Measurements from ENCODE around the gene PGAP1. TPM values are rescaled to one million over a fixed set of nuclear protein-coding genes. Genes with fewer than 3 reads are reported as not detected.

PGAP1 gene
- total and polyA plus RNA-seq, 10 of the 15 experiments (the other 5 are each of a cell fraction or from before 2014, with no cell fraction given) = 0.75 to 4.7 (median 3.0) TPM

- SMC1A ChIA-PET (ENCODE audit: uncharacterized antibody, unreplicated experiment) = interaction anchor here (1.1 kb wide), 1 partner anchor 40 kb away, joined by 3 read pairs; no protein-coding TSS in a partner anchor
- H3K9ac ChIP-seq (ENCODE audit: control insufficient read depth, insufficient read depth, low read length) = no peak overlapping the region
- H3K27me3 ChIP-seq (replicated peaks in 1 of 2; ENCODE audit: control insufficient read depth in 2 of 2, insufficient read depth in 2 of 2, low read length in 1 of 2) = no peaks in the 10 kb centered on the region
- H3K36me3 ChIP-seq (ENCODE audit: control insufficient read depth in 2 of 2, insufficient read depth in 2 of 2, low read length in 1 of 2) = no peaks in the 10 kb centered on the region
- H3K27ac ChIP-seq (ENCODE audit: control insufficient read depth, insufficient read depth) = no peak overlapping the region
- CTCF ChIA-PET = interaction anchor here (0.7 to 1.7 kb wide), 5 partner anchors 35 to 235 kb away, joined by 3 to 5 read pairs (median 3); no protein-coding TSS in a partner anchor
- 48% methylated on average over 1 of the region's 1 CpG for WGBS (ENCODE audit: insufficient coverage, insufficient replicate concordance, low lambda C conversion rate, missing lambda C conversion rate)
- H3K79me2 ChIP-seq (ENCODE audit: control insufficient read depth, insufficient read depth, low read length) = no peaks in the 10 kb centered on the region
- H3K4me2 ChIP-seq (ENCODE audit: control insufficient read depth, insufficient read depth) = no peak overlapping the region
- H2AFZ ChIP-seq (ENCODE audit: control insufficient read depth, low read depth, low read length) = no peak overlapping the region
- DNase-seq (ENCODE audit: low read depth, low spot score) (no peak), ATAC-seq (no peak), FAIRE-seq (no peak)
- H4K20me1 ChIP-seq (ENCODE audit: control insufficient read depth, insufficient read depth) = no peaks in the 10 kb centered on the region
- H3K4me3 ChIP-seq = no peak overlapping the region
- RAD21 ChIA-PET (ENCODE audit: unreplicated experiment) = no interaction called here
- in situ Hi-C loops (cut with MboI) (no loop called here), intact Hi-C loops (cut with micrococcal nuclease; ENCODE audit: unreplicated experiment) (no loop called here)
- POLR2A ChIA-PET = interaction anchor here (0.5 kb wide), 1 partner anchor 402 kb away, joined by 6 read pairs; no protein-coding TSS in a partner anchor
- BruUV-seq (replicated peaks) = no TSS peak
- TF ChIP-seq CTCF (IDR thresholded peaks at IDR 0.05 in 2 of 3, conservative IDR thresholded peaks at IDR 0.05 in 1 of 3; ENCODE audit: control insufficient read depth in 2 of 3, extremely low read depth in 1 of 3, insufficient read depth in 1 of 3, low read depth in 3 of 3, low read length in 3 of 3) (no peak), EGR1 (IDR thresholded peaks at IDR 0.05; ENCODE audit: borderline replicate concordance in 1 of 2, low read depth in 2 of 2, low read length in 2 of 2) (no peak), KLF5 (IDR thresholded peaks at IDR 0.05; ENCODE audit: partially characterized antibody) (no peak), RB1 (IDR thresholded peaks at IDR 0.05; ENCODE audit: borderline replicate concordance) (no peak), ATF2 (IDR thresholded peaks at IDR 0.05; ENCODE audit: low read length) (no peak), MTA3 (IDR thresholded peaks at IDR 0.05; ENCODE audit: borderline replicate concordance, low read length) (no peak), CEBPZ (IDR thresholded peaks at IDR 0.05; ENCODE audit: low read depth, low read length) (no peak), E4F1 (IDR thresholded peaks at IDR 0.05; ENCODE audit: borderline replicate concordance, partially characterized antibody) (no peak), STAT3 (IDR thresholded peaks at IDR 0.05; ENCODE audit: low read depth, low read length) (no peak), NR2C2 (IDR thresholded peaks at IDR 0.05; ENCODE audit: borderline replicate concordance, control insufficient read depth, insufficient read length, low read depth) (no peak), FOS (IDR thresholded peaks at IDR 0.05; ENCODE audit: borderline replicate concordance, extremely low read depth, insufficient read length) (no peak), ESRRA (IDR thresholded peaks at IDR 0.05; ENCODE audit: low read length) (no peak), KAT2A (conservative IDR thresholded peaks at IDR 0.05; ENCODE audit: control insufficient read depth, low read depth, low read length) (no peak), NR2F1 (conservative IDR thresholded peaks at IDR 0.05) (no peak)
- H3K4me1 ChIP-seq (ENCODE audit: control insufficient read depth, insufficient read depth, low read length) = no peaks in the 10 kb centered on the region
- no peaks in the 10 kb centered on the region; the same call in 2 of the 3 replicates for H3K9me3 ChIP-seq (replicated peaks; ENCODE audit: control insufficient read depth, insufficient read depth, low read length)
Observed at GRCh38 chr2:196968516-196968915, 42.0 kb upstream of the PGAP1 start.

Measured in GM12878 (cell line).